SK-N-SH (cell line): ENCODE data around the gene LARGE1. TPM values are rescaled to one million over a fixed set of nuclear protein-coding genes. Genes with fewer than 3 reads are reported as not detected.

Source experiments
- CTCF ChIA-PET: fragments of 300-600, 350-600 bp; formaldehyde crosslinking; extraction: SDS; loops from one replicate; lab custom pipeline; 2021; lab: Yijun Ruan, JAX
- POLR2A ChIA-PET: fragments of 350-600 bp; sonication (Branson Sonifier 250); formaldehyde crosslinking; extraction: SDS; loops from one replicate; lab custom pipeline; 2020; ENCODE audit warnings: antibody characterized with exemption, inconsistent platforms; lab: Yijun Ruan, JAX
- DNase-seq: peaks from one replicate; pipeline ENCODE4 v3.0.0; 2012
- H2AFZ ChIP-seq: fragments of 200-600 bp; sonication (generic); 2 replicates; pipeline ENCODE4 v1.8.1; 2016; ENCODE audit warnings: antibody characterized with exemption, mild to moderate bottlenecking, low read depth
- H3F3A ChIP-seq: fragments of 200-600 bp; sonication (generic); replicated peaks from 2 replicates; pipeline ENCODE3; 2016; ENCODE audit warnings: antibody characterized with exemption, mild to moderate bottlenecking; ENCODE audit not compliant: insufficient read depth
- H3K27ac ChIP-seq, 2 experiments: fragments of 200-500 bp in 1 of 2; fragments of 200-600 bp in 1 of 2; sonication (Bioruptor generic) in 1 of 2; sonication (generic), shearing (Covaris generic) in 1 of 2; 2 replicates each; pipeline versions ENCODE4 v1.5.1 to v1.6.1; 2014 to 2016; ENCODE audit warnings: low read depth in 2 of 2, inconsistent platforms in 1 of 2, low read length in 1 of 2, mild to moderate bottlenecking in 1 of 2, mixed read lengths in 1 of 2
- H3K27me3 ChIP-seq: fragments of 200-600 bp; sonication (generic), shearing (Covaris generic); 2 replicates; pipeline ENCODE4 v1.6.1; 2016; ENCODE audit warnings: mixed run types; ENCODE audit not compliant: insufficient read depth
- H3K36me3 ChIP-seq, 2 experiments: fragments of 200-500 bp in 1 of 2; fragments of 200-600 bp in 1 of 2; sonication (Bioruptor generic) in 1 of 2; sonication (generic) in 1 of 2; replicated peaks in 1 of 2; 2 replicates each; pipeline versions ENCODE3 to v1.5.1; 2014 to 2016; ENCODE audit warnings: low read length in 1 of 2, mild to moderate bottlenecking in 1 of 2; ENCODE audit not compliant: insufficient read depth in 2 of 2, control insufficient read depth in 1 of 2
- H3K4me1 ChIP-seq, 2 experiments: fragments of 200-500 bp in 1 of 2; fragments of 200-600 bp in 1 of 2; sonication (Bioruptor generic) in 1 of 2; sonication (generic), shearing (Covaris generic) in 1 of 2; 2 replicates each; pipeline versions ENCODE4 v1.5.1 to v1.6.1; 2014 to 2016; ENCODE audit warnings: low read depth in 1 of 2, low read length in 1 of 2, mixed run types in 1 of 2; ENCODE audit not compliant: insufficient read depth in 2 of 2, control insufficient read depth in 1 of 2
- H3K4me2 ChIP-seq: fragments of 200-600 bp; sonication (generic), shearing (Covaris generic); 2 replicates; pipeline ENCODE4 v1.6.1; 2017; ENCODE audit warnings: mixed run types
- H3K4me3 ChIP-seq, 2 experiments: fragments of 200-500 bp in 1 of 2; fragments of 200-600 bp in 1 of 2; sonication (Bioruptor generic) in 1 of 2; sonication (generic), shearing (Covaris generic) in 1 of 2; 2 replicates each; pipeline versions ENCODE4 v1.5.1 to v1.8.1; 2014 to 2016; ENCODE audit warnings: low read depth in 2 of 2, inconsistent platforms in 1 of 2, low read length in 1 of 2, mild to moderate bottlenecking in 1 of 2, mixed read lengths in 1 of 2, moderate library complexity in 1 of 2
- H3K79me2 ChIP-seq: fragments of 200-600 bp; sonication (generic); 2 replicates; pipeline ENCODE4 v1.8.1; 2017; ENCODE audit warnings: mild to moderate bottlenecking; ENCODE audit not compliant: insufficient read depth
- H3K9ac ChIP-seq: fragments of 200-600 bp; sonication (generic); 2 replicates; pipeline ENCODE4 v1.6.1; 2017; ENCODE audit warnings: mixed run types
- H3K9me2 ChIP-seq: fragments of 200-600 bp; sonication (generic); 2 replicates; pipeline ENCODE4 v1.6.1; 2017; ENCODE audit warnings: mixed run types
- H3K9me3 ChIP-seq: fragments of 200-600 bp; sonication (generic); 2 replicates; pipeline ENCODE4 v1.6.1; 2017; ENCODE audit warnings: mixed run types, mild to moderate bottlenecking, moderate library complexity
- H4K20me1 ChIP-seq: fragments of 200-600 bp; sonication (generic); 2 replicates; pipeline ENCODE4 v1.6.1; 2017; ENCODE audit warnings: mild to moderate bottlenecking, mixed run types; ENCODE audit not compliant: insufficient read depth
- ELF1 ChIP-seq: IDR thresholded peaks from 2 replicates; pipeline ENCODE4 v1.4.0; 2012
- EZH2phosphoT487 ChIP-seq: fragments of 200-600 bp; sonication (generic); IDR thresholded peaks from 2 replicates; pipeline ENCODE4 v1.6.1; 2017; ENCODE audit warnings: low read depth, mixed run types, mild to moderate bottlenecking, antibody characterized with exemption, moderate library complexity, borderline replicate concordance
- FOSL2 ChIP-seq: IDR thresholded peaks from 2 replicates; pipeline ENCODE4 v1.4.0; 2012; ENCODE audit warnings: low read depth, mild to moderate bottlenecking, moderate library complexity, borderline replicate concordance
- FOXM1 ChIP-seq: IDR thresholded peaks from 2 replicates; pipeline ENCODE4 v1.4.0; 2012; ENCODE audit warnings: low read depth, mild to moderate bottlenecking
- POLR2AphosphoS5 ChIP-seq: IDR thresholded peaks from 2 replicates; pipeline ENCODE4 v1.6.1; 2012; ENCODE audit warnings: low read depth, low read length
- RCOR1 ChIP-seq: fragments of 150-350 bp; IDR thresholded peaks from 2 replicates; pipeline ENCODE4 v1.6.1; 2017; ENCODE audit warnings: antibody characterized with exemption, low read length
- RXRA ChIP-seq: IDR thresholded peaks from 2 replicates; pipeline ENCODE4 v1.4.0; 2012; ENCODE audit warnings: low read depth, mild to moderate bottlenecking, borderline replicate concordance
- TAF1 ChIP-seq: IDR thresholded peaks from 2 replicates; pipeline ENCODE4 v1.6.1; 2012; ENCODE audit warnings: low read depth, mild to moderate bottlenecking, low read length, moderate library complexity, borderline replicate concordance
- TCF12 ChIP-seq: IDR thresholded peaks from 2 replicates; pipeline ENCODE4 v1.4.0; 2012
- WGBS: methylation state at CpG from one replicate; pipeline ENCODE4 v1.1.6; 2017; ENCODE audit warnings: low lambda C conversion rate; 5-methylcytosine and 5-hydroxymethylcytosine counted together
- polyA plus RNA-seq, 3 experiments: library from polyadenylated mRNA; depleted of rRNA; stranded (reverse); fragments of >200 nt; gene quantifications; 2 replicates each; pipeline ENCODE4 v1.2.3, GENCODE V29; 2012
- TF ChIP-seq, protein P1 (sequence below): IDR thresholded peaks from 2 replicates; pipeline ENCODE4 v1.6.1; 2012; ENCODE audit warnings: mild to moderate bottlenecking, low read depth, low read length, moderate library complexity
- TF ChIP-seq, protein P2 (sequence below): fragments of 200-600 bp; sonication (generic); IDR thresholded peaks from 2 replicates; pipeline ENCODE4 v1.6.1; 2017; ENCODE audit warnings: antibody characterized with exemption, mild to moderate bottlenecking, moderate library complexity
- TF ChIP-seq, protein P3 (sequence below): IDR thresholded peaks from 2 replicates; pipeline ENCODE4 v1.4.0; 2012; ENCODE audit warnings: low read depth, borderline replicate concordance
- TF ChIP-seq, protein P4 (sequence below): fragments of 150-350 bp; IDR thresholded peaks from 2 replicates; pipeline ENCODE4 v1.6.1; 2017; ENCODE audit warnings: antibody characterized with exemption, low read length, low read depth, borderline replicate concordance
- TF ChIP-seq, protein P5 (sequence below): IDR thresholded peaks from 2 replicates; pipeline ENCODE4 v1.4.0; 2012; ENCODE audit warnings: low read depth

Gene LARGE1
- polyA plus RNA-seq, 1 of the 3 experiments (the other 2 are of a cell fraction) = 1.1 TPM

DNA sequence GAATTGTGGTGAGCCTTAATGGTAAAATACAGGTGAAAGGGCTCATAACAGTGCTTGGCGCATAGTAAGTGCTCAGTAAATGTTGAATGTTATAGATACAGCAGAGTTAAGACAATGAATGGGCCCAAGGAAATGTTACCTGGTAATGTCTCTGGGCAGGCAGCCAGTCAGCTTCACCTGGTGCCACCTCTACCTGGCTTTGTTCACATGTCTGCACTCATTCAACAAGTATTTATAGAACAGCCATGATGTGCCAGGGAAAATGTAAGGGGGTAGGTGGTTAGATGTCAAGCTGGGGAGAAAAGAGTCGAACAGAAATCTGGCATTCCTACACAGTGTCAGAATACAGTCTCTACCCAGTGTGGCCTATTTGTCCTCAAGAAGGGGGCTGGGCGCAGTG is 623.3 kb downstream of the LARGE1 start (continued):
- TF ChIP-seq, protein P1, sequence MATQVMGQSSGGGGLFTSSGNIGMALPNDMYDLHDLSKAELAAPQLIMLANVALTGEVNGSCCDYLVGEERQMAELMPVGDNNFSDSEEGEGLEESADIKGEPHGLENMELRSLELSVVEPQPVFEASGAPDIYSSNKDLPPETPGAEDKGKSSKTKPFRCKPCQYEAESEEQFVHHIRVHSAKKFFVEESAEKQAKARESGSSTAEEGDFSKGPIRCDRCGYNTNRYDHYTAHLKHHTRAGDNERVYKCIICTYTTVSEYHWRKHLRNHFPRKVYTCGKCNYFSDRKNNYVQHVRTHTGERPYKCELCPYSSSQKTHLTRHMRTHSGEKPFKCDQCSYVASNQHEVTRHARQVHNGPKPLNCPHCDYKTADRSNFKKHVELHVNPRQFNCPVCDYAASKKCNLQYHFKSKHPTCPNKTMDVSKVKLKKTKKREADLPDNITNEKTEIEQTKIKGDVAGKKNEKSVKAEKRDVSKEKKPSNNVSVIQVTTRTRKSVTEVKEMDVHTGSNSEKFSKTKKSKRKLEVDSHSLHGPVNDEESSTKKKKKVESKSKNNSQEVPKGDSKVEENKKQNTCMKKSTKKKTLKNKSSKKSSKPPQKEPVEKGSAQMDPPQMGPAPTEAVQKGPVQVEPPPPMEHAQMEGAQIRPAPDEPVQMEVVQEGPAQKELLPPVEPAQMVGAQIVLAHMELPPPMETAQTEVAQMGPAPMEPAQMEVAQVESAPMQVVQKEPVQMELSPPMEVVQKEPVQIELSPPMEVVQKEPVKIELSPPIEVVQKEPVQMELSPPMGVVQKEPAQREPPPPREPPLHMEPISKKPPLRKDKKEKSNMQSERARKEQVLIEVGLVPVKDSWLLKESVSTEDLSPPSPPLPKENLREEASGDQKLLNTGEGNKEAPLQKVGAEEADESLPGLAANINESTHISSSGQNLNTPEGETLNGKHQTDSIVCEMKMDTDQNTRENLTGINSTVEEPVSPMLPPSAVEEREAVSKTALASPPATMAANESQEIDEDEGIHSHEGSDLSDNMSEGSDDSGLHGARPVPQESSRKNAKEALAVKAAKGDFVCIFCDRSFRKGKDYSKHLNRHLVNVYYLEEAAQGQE = no peak
- no peak for TF ChIP-seq EZH2phosphoT487
- TF ChIP-seq, protein P2, sequence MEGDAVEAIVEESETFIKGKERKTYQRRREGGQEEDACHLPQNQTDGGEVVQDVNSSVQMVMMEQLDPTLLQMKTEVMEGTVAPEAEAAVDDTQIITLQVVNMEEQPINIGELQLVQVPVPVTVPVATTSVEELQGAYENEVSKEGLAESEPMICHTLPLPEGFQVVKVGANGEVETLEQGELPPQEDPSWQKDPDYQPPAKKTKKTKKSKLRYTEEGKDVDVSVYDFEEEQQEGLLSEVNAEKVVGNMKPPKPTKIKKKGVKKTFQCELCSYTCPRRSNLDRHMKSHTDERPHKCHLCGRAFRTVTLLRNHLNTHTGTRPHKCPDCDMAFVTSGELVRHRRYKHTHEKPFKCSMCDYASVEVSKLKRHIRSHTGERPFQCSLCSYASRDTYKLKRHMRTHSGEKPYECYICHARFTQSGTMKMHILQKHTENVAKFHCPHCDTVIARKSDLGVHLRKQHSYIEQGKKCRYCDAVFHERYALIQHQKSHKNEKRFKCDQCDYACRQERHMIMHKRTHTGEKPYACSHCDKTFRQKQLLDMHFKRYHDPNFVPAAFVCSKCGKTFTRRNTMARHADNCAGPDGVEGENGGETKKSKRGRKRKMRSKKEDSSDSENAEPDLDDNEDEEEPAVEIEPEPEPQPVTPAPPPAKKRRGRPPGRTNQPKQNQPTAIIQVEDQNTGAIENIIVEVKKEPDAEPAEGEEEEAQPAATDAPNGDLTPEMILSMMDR = no peak
- TF ChIP-seq TAF1 = no peak

DNA sequence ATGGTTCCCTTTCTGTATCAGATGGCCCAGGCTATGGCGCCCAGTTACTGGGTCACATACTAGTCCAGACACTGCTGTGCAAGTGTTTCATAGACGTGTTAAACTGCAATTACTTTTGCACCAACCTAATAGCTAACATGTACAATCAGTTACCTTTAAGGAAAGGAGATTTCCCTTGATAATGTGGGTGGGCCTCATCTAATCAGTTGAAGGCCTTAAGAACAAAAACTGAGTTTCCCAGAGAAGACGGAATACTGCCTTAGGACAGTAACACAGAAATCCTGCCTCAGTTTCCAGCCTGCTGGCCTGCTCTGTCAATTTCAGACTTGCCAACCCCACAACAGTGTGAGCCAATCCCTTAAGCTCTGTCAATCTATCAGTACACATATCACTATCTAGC is 632.2 kb downstream of the LARGE1 start:
- H2AFZ ChIP-seq = no peak overlapping the region
- ChIA-PET POLR2A (no interaction called here), CTCF (interaction anchor here (1.6 to 5.0 kb wide), 3 partner anchors 12 to 14 kb away, joined by 3 to 29 read pairs (median 9); no protein-coding TSS in a partner anchor)
- no peak overlapping the region for H3K27ac ChIP-seq
- H3K4me1 ChIP-seq = no peaks in the 10 kb centered on the region
- TF ChIP-seq TCF12 (no peak), RCOR1 (no peak), FOXM1 (no peak), RXRA (no peak), EZH2phosphoT487 (no peak), ELF1 (no peak), FOSL2 (no peak), POLR2AphosphoS5 (no peak), TAF1 (no peak)
- TF ChIP-seq, protein P2 = no peak
- TF ChIP-seq, protein P3, sequence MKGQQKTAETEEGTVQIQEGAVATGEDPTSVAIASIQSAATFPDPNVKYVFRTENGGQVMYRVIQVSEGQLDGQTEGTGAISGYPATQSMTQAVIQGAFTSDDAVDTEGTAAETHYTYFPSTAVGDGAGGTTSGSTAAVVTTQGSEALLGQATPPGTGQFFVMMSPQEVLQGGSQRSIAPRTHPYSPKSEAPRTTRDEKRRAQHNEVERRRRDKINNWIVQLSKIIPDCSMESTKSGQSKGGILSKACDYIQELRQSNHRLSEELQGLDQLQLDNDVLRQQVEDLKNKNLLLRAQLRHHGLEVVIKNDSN = no peak
- TF ChIP-seq, protein P4, sequence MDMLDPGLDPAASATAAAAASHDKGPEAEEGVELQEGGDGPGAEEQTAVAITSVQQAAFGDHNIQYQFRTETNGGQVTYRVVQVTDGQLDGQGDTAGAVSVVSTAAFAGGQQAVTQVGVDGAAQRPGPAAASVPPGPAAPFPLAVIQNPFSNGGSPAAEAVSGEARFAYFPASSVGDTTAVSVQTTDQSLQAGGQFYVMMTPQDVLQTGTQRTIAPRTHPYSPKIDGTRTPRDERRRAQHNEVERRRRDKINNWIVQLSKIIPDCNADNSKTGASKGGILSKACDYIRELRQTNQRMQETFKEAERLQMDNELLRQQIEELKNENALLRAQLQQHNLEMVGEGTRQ = no peak
- TF ChIP-seq, protein P5, sequence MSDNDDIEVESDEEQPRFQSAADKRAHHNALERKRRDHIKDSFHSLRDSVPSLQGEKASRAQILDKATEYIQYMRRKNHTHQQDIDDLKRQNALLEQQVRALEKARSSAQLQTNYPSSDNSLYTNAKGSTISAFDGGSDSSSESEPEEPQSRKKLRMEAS = no peak
- H3F3A ChIP-seq = no peaks in the 10 kb centered on the region
- 60% methylated on average over 3 of the region's 3 CpGs for WGBS
- no peaks in the 10 kb centered on the region for H3K36me3 ChIP-seq
- H4K20me1 ChIP-seq = no peaks in the 10 kb centered on the region
- no peaks in the 10 kb centered on the region for H3K27me3 ChIP-seq
- no peaks in the 10 kb centered on the region for H3K9me3 ChIP-seq
- no peak overlapping the region for H3K4me2 ChIP-seq
- no peaks in the 10 kb centered on the region for H3K79me2 ChIP-seq
- no peak overlapping the region for H3K4me3 ChIP-seq
- no peak for DNase-seq
- H3K9me2 ChIP-seq = no peaks in the 10 kb centered on the region
- no peak overlapping the region for H3K9ac ChIP-seq
